Erythroblast (primary cell): ENCODE measurements around the gene PEX6.

Experiments used
- GATA1 ChIP-seq: IDR thresholded peaks from 2 replicates; pipeline ENCODE4 v1.6.1; 2011; ENCODE audit warnings: low read depth, mild to moderate bottlenecking, control low read depth, low read length, moderate library complexity
- POLR2A ChIP-seq: IDR thresholded peaks from 2 replicates; pipeline ENCODE4 v1.6.1; 2011; ENCODE audit warnings: mild to moderate bottlenecking, low read length

- TF ChIP-seq POLR2A = no peak
- TF ChIP-seq GATA1 = no peak
Observed at GRCh38 chr6:42962502-42963178, 16.3 kb downstream of the PEX6 start.
